HEK293 (cell line): ENCODE data around the gene SOCS6.

Experiments used
- CTCF ChIA-PET: fragments of 350-600 bp; formaldehyde crosslinking; extraction: SDS; loops from one replicate; lab custom pipeline; 2021; ENCODE audit warnings: antibody characterized with exemption; lab: Yijun Ruan, JAX
- POLR2A ChIA-PET: fragments of 300-600 bp; formaldehyde crosslinking; extraction: SDS; loops from one replicate; lab custom pipeline; 2020; ENCODE audit warnings: antibody characterized with exemption, inconsistent platforms; lab: Yijun Ruan, JAX
- H3K27ac ChIP-seq: fragments of 200-500 bp; sonication (Bioruptor generic); 2 replicates; pipeline ENCODE4 v1.5.1; 2014; ENCODE audit warnings: low read depth, low read length, control low read depth, inconsistent platforms; ENCODE audit errors: extremely low read depth
- H3K36me3 ChIP-seq, 2 experiments: fragments of 200-500 bp in 1 of 2; sonication (Bioruptor generic) in 1 of 2; 1 replicate in 1 of 2; 2 replicates in 1 of 2; pipeline ENCODE4 v1.5.1; 2014 to 2017; ENCODE audit warnings: inconsistent platforms in 2 of 2, low read length in 2 of 2; ENCODE audit not compliant: control insufficient read depth in 2 of 2, insufficient read depth in 1 of 2
- H3K4me1 ChIP-seq: fragments of 200-500 bp; sonication (Bioruptor generic); 2 replicates; pipeline ENCODE4 v1.5.1; 2014; ENCODE audit warnings: mild to moderate bottlenecking, low read length, inconsistent platforms; ENCODE audit not compliant: control insufficient read depth, insufficient read depth
- H3K4me3 ChIP-seq: 2 replicates; pipeline ENCODE4 v1.5.1; 2011; ENCODE audit warnings: low read depth, mild to moderate bottlenecking, control low read depth, low read length, moderate library complexity
- H3K9me3 ChIP-seq: fragments of 200-500 bp; sonication (Bioruptor generic); 2 replicates; pipeline ENCODE4 v1.5.1; 2014; ENCODE audit warnings: low read depth, low read length, inconsistent platforms; ENCODE audit not compliant: control insufficient read depth, insufficient read depth
- EGR2 ChIP-seq: fragments of 450-650 bp; formaldehyde crosslinking; IDR thresholded peaks from 2 replicates; pipeline ENCODE4 v1.5.1; 2016; ENCODE audit warnings: low read depth, missing biosample characterization, missing genetic modification characterization
- GLIS1 ChIP-seq: fragments of 450-650 bp; formaldehyde crosslinking; IDR thresholded peaks from 2 replicates; pipeline ENCODE4 v1.5.1; 2016; ENCODE audit warnings: missing biosample characterization, missing genetic modification characterization
- GLIS2 ChIP-seq: fragments of 450-650 bp; formaldehyde crosslinking; IDR thresholded peaks from 2 replicates; pipeline ENCODE4 v1.5.1; 2016; ENCODE audit warnings: missing biosample characterization, missing genetic modification characterization
- HIC1 ChIP-seq: fragments of 450-650 bp; formaldehyde crosslinking; IDR thresholded peaks from 2 replicates; pipeline ENCODE4 v1.5.1; 2016; ENCODE audit warnings: missing biosample characterization, missing genetic modification characterization
- KLF17 ChIP-seq: fragments of 450-650 bp; formaldehyde crosslinking; IDR thresholded peaks from 2 replicates; pipeline ENCODE4 v1.5.1; 2016; ENCODE audit warnings: missing biosample characterization, missing genetic modification characterization
- PATZ1 ChIP-seq: fragments of 450-650 bp; formaldehyde crosslinking; IDR thresholded peaks from 2 replicates; pipeline ENCODE4 v1.5.1; 2016; ENCODE audit warnings: missing biosample characterization, missing genetic modification characterization
- PRDM10 ChIP-seq: fragments of 450-650 bp; formaldehyde crosslinking; IDR thresholded peaks from 2 replicates; pipeline ENCODE4 v1.5.1; 2016; ENCODE audit warnings: missing biosample characterization, missing genetic modification characterization
- RBAK ChIP-seq: fragments of 450-650 bp; formaldehyde crosslinking; IDR thresholded peaks from 2 replicates; pipeline ENCODE4 v1.5.1; 2016; ENCODE audit warnings: missing biosample characterization, missing genetic modification characterization
- ZBTB26 ChIP-seq: fragments of 450-650 bp; formaldehyde crosslinking; optimal IDR thresholded peaks from 2 replicates; pipeline ENCODE3; 2016; ENCODE audit warnings: missing biosample characterization, mild to moderate bottlenecking, missing genetic modification characterization
- ZFHX2 ChIP-seq: fragments of 450-650 bp; formaldehyde crosslinking; conservative IDR thresholded peaks from 2 replicates; pipeline ENCODE4 v1.5.1; 2016; ENCODE audit warnings: missing biosample characterization, missing genetic modification characterization
- ZNF184 ChIP-seq: fragments of 450-650 bp; IDR thresholded peaks from 2 replicates; pipeline ENCODE4 v1.5.1; 2018; ENCODE audit warnings: missing biosample characterization, mild to moderate bottlenecking, missing genetic modification characterization
- ZNF48 ChIP-seq: fragments of 450-650 bp; formaldehyde crosslinking; IDR thresholded peaks from 2 replicates; pipeline ENCODE4 v1.5.1; 2016; ENCODE audit warnings: missing biosample characterization, missing genetic modification characterization
- ZNF510 ChIP-seq: fragments of 450-650 bp; formaldehyde crosslinking; IDR thresholded peaks from 2 replicates; pipeline ENCODE4 v1.5.1; 2018; ENCODE audit warnings: mild to moderate bottlenecking, missing genetic modification characterization, missing biosample characterization; ENCODE audit not compliant: insufficient replicate concordance
- ZNF529 ChIP-seq: fragments of 450-650 bp; formaldehyde crosslinking; IDR thresholded peaks from 2 replicates; pipeline ENCODE4 v1.5.1; 2017; ENCODE audit warnings: missing genetic modification characterization, missing biosample characterization; ENCODE audit not compliant: insufficient replicate concordance
- ZNF621 ChIP-seq: fragments of 450-650 bp; formaldehyde crosslinking; IDR thresholded peaks from 2 replicates; pipeline ENCODE4 v1.5.1; 2017; ENCODE audit warnings: missing biosample characterization, missing genetic modification characterization
- ZNF658 ChIP-seq: fragments of 450-650 bp; formaldehyde crosslinking; IDR thresholded peaks from 2 replicates; pipeline ENCODE4; 2016; ENCODE audit warnings: missing biosample characterization, missing genetic modification characterization
- ZNF792 ChIP-seq: fragments of 450-650 bp; formaldehyde crosslinking; IDR thresholded peaks from 2 replicates; pipeline ENCODE4 v1.5.1; 2016; ENCODE audit warnings: missing biosample characterization, missing genetic modification characterization

SOCS6 gene

GRCh38 chr18:70358105-70358406, 69.2 kb downstream of the SOCS6 start (continued):
- peak; percentile 61 for TF ChIP-seq PRDM10 (tag by site-specific recombination)
- 0 out of 2 replicates have a peak, but pooled peaks have one; percentile 26 for TF ChIP-seq GLIS2 (tag by site-specific recombination)
- peak; percentile 54 for TF ChIP-seq GLIS1 (tag by site-specific recombination)
- peak; percentile 86 for TF ChIP-seq HIC1 (tag by site-specific recombination)
- peak; percentile 57; the same call in 1 of the 2 replicates for TF ChIP-seq ZFHX2 (tag by site-specific recombination)

- H3K4me1 ChIP-seq = no peaks in the 10 kb centered on the region
- CTCF ChIA-PET = interaction anchor here (0.5 to 1.0 kb wide), 3 partner anchors 72 to 75 kb away, joined by 3 to 4 read pairs (median 3); no protein-coding TSS in a partner anchor
- no peak overlapping the region for H3K27ac ChIP-seq
These were observed 70.2 kb downstream of the SOCS6 start for GRCh38 chr18:70359071-70359470.

More at GRCh38 chr18:70359071-70359470, 70.2 kb downstream of the SOCS6 start:
- POLR2A ChIA-PET = no interaction called here
- no peaks in the 10 kb centered on the region for H3K36me3 ChIP-seq
- H3K9me3 ChIP-seq = no peaks in the 10 kb centered on the region
- no peak overlapping the region for H3K4me3 ChIP-seq
- TF ChIP-seq ZBTB26 (tag by site-specific recombination) (no peak), ZNF48 (tag by site-specific recombination) (no peak), ZNF529 (no peak), ZNF792 (tag by site-specific recombination) (no peak), ZNF510 (no peak), PATZ1 (tag by site-specific recombination) (no peak), RBAK (tag by site-specific recombination) (no peak), ZNF658 (tag by site-specific recombination) (no peak), KLF17 (tag by site-specific recombination) (no peak), ZNF184 (tag by site-specific recombination) (no peak), ZNF621 (tag by site-specific recombination) (no peak), EGR2 (no peak)
